HG02798 (cell line): ENCODE measurements around the gene C1QTNF9.
"Not testable (repeated sequence)": the region's sequence is repeated elsewhere in the genome, so short reads cannot be mapped to it uniquely, and the experiment has no call there.

ENCODE experiments used
- ATAC-seq: cut with Tn5 transposase; IDR thresholded peaks from one replicate; pipeline ENCODE4 v1.9.1; 2021; ENCODE audit warnings: mild to moderate bottlenecking; ENCODE audit not compliant: unreplicated experiment, poor library complexity

Gene C1QTNF9

DNA sequence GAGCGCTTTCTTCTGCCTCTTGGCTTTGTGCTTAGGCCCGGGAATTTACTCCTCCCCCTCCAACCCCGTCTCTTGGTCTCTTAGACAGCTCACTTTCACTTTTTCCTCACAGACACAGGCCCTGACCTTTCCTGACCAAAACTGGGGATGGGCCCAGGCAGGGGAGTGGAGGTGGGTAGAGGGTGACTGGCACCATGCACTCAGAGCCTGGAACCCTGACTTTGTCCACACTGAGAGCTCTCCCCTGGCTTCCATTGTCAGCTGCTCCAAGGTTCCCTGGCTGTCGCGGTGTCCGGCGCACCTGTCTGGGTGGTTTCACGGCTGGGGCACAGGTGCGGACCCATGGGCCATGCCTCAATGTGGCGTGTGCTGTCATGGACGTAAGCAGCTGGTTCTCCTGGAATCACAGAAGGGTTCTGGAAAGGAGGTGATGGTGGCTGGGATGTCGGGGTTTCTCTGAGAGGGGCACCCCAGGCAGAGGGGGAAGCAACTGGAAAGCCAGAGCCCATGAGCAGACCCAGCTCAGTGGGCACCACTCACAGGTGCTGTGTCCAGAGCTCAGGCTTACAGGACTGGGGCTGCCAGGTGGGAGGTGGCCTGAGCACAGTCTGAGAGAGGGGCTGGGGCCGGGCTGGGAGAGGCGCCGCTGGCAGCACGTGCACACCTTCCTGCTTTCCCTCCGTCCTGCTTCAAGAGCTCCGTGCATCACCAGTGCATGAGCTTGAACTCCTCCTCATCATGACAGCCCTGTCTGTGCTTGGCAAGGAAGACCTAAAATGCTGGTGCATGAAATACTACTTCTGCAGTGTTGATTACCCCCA is 28.0 kb upstream of the C1QTNF9 start:
- ATAC-seq = no peak

DNA sequence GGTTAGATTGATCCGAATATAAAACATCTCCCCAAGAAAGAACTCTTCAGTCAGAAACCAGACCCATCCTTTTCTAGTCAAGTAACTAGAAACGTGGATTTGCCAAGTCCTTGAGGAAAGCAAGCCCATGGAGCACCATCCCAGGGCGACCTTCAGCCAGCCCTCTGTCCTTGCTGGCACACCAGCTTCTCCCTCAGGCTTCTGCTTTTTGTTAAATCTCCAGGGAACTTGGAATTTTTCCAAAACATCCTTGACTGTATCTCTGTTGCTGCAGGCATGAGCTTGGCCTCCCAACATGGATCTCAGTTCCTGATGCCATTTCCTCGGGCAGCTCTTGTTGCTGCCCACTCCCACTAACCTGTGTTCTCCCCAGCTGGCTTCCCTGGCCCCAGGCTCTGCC is 27.1 kb upstream of the C1QTNF9 start:
- no peak for ATAC-seq

DNA sequence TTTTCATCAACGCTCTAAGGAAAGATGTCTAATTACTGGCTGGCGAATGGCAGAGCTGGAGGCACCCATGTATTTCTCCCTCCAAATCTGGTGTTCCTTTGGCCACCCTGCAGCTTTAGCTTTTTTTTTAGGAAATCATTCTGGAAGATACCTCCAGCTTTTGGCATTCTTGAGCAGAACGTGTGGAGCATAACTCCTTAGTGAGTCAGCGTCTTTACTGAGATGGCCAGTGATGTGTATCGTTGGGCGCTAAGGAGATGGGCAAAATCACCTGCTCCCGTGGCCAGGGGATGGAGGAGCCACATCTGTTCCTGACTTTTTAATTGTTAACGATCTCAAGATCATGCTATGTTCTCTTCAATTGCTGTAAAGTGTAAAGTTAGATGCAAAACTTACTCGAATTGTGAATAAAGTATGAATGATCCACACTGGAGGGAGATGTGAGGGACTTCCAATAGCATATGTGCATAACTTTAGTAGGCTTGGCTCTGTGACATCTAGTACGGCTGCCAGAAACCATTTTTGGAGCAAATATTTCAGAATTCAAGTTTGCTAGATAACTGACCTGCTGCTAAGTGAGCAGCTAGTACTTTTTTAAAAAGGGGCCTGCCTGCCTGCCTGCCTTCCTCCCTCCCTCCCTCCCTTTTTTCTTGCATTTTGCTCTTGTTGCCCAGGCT is 24.4 kb upstream of the C1QTNF9 start:
- no peak for ATAC-seq

DNA sequence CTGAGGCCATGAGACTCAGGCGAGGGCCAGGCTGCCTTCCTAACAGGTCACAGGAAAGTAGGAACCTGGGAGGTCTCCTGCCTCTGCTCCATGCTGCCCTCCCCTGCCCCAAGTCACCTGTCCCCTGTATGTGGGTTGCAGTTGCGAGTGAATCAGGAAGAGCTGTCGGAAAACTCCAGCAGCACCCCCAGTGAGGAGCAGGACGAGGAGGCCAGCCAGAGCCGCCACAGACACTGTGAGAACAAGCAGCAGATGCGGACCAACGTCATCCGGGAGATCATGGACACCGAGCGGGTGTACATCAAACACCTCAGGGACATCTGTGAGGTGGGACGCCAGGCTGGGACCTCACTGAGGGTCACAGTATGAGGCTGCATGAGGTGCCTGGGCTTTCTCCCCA is 22.8 kb upstream of the C1QTNF9 start:
- no peak for ATAC-seq

DNA sequence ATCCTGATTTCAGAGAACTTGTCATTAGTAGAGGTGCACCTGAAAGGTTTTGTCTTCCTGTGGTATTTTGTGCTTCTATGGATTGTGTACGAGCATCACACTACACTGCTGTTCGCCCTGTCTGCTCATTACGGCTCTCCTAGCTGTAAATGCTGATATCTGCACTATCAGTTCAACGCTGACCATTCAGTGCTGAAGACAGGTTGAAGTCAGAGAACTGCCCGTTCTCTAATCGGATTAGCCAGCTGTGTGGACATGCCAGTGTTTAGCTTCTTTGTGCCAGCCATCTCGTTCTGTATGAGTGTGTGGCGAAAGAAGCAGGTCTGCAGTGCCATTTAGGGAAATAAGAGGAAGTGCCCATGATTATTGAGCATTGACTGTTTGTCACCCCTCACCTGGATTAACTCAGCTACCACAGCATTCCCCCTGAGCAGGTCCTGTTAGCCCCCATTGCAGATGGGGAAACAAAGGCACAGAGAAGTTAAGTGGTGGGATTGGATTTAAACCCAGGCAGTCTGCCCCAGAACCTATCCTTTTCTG is 21.6 kb upstream of the C1QTNF9 start:
- ATAC-seq = no peak

DNA sequence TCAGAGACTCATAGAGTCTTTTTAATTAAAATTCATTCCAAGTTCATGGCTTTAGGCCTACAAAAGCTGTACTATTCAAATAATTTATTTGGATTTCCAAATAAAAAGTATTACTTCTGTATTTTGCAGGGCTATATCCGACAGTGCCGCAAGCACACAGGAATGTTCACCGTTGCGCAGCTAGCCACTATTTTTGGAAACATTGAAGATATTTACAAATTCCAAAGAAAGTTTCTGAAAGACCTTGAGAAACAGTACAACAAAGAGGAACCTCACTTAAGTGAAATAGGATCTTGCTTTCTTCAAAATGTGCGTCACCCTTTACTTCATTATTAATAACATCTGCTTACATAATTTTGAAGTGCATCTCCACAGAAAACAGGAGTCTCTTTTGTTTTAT is 20.5 kb upstream of the C1QTNF9 start:
- no peak for ATAC-seq

DNA sequence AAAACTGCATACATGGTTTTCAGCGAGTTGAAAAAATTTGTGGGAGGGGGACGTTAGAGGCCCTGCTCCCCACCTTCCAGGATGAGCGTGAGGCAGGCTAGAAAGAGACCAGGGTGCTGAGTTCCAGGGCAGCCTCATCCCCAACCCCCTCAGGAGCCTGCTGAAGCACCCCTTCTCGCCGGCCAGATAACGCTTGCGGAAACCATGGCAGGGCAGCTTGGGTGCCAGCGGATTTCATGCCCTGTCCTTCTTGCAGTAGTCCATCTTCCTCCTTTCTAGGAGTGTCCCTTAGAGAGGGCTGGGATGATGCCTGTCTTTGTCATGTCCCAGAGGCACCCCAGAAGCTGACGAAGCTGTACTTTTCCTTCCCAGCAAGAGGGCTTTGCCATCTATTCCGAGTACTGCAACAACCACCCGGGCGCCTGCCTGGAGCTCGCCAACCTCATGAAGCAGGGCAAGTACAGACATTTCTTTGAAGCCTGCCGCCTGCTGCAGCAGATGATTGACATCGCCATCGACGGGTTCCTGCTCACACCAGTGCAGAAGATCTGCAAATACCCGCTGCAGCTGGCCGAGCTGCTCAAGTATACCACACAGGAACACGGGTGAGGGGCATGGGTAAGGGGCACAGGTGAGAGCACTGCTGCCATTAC is 19.0 kb upstream of the C1QTNF9 start:
- no peak for ATAC-seq

DNA sequence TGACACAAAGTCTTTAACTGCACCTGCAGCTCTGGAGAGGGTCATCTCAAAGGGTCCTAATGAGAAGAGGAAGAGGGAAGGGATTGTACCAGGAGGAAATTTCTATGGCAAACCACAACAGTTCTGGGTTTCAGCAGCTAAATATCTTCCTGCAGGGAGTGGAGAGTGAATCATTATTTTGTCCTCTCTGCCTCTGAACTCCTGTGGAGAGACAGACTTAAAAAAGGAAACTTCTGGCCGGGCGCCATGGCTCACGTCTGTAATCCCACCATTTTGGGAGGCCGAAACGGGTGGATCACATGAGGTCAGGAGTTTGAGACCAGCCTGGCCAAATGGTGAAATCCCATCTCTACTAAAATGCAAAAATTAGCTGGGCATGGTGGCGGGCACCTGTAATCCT is 16.9 kb upstream of the C1QTNF9 start:
- no peak for ATAC-seq

DNA sequence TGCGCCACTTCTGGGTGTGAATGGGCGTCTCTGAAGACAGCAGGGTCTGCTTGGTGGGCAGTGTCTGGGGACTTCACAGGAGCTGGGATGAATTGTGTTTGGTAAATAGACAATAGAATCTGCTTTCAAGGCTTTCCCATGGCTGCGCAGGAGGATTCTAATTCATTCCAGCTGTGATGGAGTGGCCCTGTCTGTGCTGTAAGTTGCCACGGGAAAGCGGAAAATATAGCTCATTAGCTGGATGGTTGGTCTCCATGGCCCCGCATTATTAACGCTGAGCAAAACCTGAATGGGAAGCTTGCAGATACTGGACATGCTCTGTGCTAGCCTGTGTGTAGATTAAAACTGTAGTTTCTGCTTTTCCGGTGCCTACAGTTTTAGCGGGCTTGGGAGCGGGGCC is 15.6 kb upstream of the C1QTNF9 start:
- no peak for ATAC-seq

DNA sequence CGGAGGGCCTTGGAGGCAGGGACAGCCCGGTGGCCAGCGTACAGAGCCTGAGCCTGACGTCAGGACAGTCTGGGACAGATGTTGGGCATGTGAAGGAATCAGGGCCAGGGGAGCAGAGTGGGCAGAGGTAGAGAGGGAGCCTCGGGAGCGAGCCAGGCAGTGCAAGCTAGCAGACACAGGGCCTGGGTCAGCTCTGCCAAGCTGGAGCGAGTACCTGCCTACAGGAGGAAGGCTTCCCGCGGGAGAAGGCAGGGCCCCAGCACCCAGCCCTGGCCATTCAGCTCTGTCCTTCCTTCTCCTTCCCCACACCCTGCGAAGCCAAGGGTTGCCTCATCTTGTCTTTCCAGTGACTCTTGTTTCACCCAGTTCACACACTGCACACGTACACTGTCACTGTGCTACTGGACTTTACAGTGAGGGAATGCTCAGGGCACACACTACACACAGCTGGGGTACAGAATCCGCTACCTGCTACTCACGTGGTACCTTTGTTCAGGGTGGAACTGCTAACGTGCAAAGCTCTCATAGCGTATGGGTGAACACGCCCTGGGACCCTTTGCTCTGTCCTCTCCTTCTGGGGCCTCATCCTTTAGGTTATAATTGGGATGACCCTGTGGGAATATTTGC is 9.8 kb upstream of the C1QTNF9 start:
- ATAC-seq = no peak

DNA sequence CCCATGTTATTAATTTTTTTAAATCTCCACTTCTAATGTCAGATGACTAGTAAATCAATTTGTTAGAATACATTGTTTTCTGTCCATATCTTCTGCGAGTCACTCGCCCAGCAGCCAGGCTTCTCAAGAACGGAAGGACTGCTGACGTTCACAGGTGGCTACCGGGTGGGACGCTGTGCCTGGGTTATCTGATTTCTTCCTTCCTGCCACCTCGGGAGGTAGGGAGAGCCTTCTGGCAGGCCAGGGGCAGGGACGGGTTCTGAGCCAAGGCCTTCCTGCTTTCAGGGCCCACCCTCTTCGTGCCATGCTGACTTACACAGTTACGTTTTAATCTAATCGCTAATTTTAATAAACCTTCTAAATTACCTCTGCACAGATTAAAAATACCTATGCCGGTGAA is 7.9 kb upstream of the C1QTNF9 start:
- ATAC-seq = no peak

DNA sequence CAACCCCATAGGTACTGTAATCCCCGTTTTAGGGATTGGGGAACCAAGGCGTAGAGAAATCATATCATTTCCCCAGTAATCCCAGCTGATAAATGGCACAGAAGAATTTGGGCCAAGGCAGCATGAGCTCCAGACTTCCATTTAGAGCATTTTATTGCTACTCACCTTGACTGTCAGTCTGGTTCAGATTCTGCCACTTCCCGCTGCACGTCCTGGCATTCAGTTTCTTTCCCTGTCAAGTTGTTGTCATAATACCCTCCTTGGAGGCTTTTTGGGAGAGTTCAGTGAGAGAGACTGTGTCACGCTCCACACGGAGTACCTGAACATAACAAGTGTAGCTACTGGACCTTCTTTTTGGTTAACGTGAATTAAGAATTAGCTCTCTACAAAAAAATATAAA is 7.5 kb upstream of the C1QTNF9 start:
- ATAC-seq = no peak

DNA sequence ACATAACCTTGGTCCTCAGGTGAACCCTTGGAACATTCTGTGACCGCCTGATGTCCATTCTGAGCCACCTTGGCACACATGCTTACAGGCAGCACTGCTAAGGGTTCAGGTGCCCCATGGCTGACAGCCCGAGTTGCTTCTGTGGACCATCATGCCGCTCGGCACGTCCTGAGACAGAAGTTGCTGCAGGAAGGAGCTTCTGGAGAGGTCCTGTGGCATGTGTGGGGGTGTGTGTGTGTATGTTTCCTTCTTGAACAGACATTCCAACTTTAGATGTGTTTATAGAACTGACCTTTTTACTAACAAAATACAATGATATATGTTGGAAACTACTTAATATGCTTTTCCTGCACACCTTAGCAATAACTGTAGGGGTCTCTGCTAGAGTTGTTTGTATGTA is 4.8 kb upstream of the C1QTNF9 start:
- no peak for ATAC-seq

DNA sequence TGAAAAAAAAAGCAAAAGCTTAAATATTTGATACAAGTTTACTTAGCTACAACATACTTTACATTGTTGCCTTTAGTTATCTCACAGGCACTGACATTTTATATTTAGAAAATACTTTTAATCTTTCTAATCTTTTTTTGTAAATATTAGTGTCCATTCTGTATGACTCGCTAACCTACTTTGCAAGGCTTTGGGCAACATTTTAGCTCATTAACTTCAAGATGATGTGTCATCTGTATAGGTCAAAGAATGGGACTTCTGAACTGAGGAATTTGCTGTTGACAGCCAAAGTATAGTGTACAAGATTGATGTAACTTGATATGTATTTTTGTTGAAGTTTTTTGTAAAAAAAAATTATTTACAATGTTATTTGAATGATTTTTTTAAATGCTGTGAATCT is 2.7 kb upstream of the C1QTNF9 start:
- no peak for ATAC-seq

DNA sequence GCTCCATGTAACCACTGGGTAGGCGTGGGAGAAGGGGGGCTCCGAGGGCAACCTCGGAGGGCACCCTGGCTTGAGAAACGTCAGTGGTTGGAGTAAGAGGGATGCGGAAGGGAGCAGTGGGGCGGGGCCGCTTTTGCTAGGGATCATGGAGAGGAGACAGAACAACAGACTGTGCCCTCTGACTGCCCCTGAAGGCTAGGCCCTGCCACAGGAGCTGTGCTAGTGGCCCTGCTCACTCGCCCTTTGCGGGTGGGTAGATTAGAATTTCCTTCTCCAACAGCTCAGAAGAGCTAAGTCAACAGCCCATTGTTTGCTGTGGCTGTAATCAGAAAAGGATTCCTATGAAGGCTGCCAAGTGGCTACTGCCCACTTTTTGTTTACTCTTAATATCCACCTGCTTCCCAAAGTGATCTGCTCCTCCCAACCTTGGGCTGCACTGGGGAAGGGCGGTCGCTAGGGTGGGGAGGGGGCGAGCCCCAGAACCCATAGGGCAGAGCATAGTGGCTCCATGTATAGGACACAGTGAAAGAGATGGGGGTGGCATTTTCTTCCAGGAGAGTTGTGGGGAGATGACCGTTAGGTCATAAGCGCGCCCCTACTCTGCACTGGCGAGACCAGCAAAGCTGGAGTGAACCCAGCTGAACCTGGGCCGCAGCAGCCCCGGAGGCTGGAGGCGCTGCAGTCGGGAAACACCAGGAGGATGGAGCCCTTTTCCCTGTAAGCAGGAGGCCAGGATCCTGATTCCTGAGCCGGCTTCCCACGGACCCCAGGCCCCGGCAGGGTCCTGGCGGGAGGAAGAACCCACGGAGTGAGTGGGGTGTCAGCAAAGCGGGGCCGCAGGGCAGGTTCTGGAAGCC is 1.9 kb upstream of the C1QTNF9 start:
- no peak for ATAC-seq

DNA sequence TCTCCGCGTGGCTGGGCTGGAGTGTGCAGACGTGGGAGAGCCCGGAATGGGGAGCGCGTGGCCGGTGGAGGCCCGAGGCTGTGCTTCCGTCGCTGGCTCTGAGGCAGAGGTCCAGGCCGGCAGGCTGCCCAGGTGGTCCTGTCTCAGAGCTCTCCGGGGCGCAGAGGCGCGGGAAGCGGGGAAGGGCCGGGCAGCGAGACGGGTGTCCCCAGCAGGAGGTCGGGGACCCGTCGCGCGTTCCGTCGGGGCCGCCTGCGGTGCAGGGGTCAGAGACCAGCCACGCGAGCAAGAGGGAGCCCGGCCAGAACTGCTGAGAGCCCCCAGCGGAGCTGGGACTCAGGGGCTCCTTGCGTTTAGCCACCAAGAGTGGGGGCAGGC is 1.3 kb upstream of the C1QTNF9 start:
- ATAC-seq = no peak

DNA sequence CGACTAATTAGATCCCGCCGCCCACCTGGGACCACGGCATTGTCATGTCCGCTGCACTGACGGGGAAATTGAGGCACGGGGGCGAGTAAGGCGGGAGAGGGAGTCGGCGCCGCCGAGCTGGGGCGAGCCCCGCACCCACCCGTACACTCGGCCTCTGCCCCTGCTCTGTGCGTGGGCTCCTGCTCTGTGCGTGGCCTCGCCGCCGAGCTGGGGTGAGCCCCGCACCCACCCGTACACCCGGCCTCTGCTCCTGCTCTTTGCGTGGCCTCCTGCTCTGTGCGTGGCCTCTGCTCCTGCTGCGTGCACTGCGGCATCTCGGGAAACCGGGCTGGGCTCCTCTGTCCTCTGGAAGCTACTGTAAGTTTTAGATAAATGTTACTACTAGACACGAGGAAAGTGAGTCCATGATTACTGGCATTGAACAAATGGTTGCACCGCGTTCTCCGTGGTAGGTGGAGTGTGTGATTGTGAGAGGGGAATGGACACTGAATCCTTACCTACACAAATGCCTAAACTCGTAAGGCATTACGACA is 826 bp upstream of the C1QTNF9 start:
- no peak for ATAC-seq

DNA sequence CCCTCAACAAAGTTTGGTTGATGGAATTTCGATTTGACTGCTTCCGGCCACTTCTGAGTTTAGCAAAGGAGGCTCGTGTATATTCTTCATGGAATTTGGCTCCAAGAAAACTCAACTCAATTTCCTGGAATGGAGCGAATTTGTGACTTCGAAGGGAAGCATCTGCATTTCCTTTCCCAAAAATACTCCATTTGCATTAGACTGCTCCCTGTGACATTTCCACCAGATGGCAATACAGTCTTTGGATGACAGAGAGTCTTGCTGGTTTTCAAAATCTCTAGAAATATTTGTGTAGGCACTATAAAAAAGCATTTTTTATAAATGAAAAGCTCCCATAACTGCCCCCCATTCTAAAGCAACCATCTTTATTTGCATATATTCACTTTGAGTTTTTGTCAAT is 4.1 kb downstream of the C1QTNF9 start:
- no peak for ATAC-seq

DNA sequence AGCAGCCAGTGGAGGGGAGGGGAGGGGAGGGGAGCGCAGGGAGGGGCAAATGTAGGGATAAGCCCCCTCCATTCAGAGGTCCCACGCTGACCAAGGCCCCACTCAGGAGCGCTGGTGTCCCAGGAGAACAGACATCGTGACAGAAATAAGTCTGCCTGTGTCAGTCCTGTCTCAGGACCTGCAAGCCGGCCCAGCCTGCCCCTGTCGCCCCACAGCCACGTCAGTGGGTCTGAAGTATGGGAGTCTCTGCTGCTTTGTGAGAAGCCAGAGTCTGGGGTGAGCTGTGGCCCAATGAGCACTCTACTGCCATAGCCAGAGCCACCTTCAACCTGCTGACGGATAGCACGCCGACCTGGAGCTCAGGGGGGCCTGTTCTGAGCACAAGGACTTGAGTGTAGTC is 8.5 kb downstream of the C1QTNF9 start:
- not testable (repeated sequence) for ATAC-seq

DNA sequence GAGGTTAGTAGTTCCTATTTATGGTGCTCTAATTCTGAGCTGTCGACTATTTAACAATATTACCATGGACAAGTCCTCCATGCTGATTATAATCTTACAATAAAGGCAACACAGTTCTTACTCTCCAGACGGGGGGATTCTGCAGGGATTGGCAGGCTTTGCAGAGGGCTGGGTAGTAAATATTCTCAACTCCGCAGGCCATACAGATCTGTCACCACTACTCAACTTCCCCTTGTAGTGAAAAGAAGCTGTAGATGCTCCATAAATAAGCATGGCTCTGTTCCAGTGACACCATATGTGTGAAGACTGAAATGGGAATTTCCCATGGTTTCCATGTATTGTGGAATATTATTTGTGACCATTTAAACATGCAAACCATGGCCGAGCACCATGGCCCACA is 9.5 kb downstream of the C1QTNF9 start:
- not testable (repeated sequence) for ATAC-seq
